ENCODE measurements around the gene SNAI3.
A peak's percentile ranks its signal among the peaks of the same experiment; 100 is the strongest.

SNAI3 gene

GRCh38 chr16:88649195-88649923 lies 36.9 kb downstream of the SNAI3 start:
- DNase-seq: no peak

DNA sequence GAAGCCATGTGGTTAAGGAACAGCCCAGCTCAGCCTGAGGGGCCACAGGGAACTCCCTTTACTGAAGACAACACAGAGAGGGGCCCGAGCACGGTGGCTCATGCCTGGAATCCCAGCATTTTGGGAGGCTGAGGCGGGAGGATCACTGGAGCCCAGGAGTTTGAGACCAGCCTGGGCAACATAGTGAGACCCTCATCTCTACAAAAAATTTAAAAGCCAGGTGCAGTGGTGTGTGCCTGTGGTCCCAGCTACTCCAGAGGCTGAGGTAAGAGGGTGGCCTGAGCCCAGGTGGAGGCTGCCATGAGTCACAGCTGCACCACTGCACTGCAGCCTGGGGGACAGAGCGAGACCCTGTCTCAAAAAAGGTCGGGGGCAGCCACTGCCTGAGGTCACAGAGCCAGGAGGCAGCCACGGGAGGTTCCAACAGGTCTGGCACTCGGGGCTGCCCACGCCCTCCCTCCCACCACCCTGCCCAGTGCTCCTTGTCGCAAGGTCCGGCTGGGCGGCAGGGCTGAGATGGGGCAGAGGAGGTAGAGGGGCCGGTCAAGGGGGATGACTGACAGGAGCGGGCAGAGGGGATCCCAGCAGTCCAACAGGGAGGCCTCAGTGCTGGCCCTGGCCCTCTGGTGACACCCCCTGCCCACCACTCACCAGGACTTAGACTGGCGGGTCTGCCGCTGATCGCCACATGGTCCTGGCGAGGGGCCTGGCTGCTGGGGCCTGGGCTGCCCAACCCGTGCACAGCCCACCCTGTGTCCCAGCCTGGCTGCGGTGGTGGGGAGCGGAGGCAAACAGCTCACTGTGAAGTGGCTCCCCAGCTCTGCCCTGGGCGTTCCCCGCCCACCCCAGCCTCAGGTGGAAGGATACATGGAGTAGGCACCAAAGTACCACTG lies 38.9 kb downstream of the SNAI3 start:
- no peak for DNase-seq

DNA sequence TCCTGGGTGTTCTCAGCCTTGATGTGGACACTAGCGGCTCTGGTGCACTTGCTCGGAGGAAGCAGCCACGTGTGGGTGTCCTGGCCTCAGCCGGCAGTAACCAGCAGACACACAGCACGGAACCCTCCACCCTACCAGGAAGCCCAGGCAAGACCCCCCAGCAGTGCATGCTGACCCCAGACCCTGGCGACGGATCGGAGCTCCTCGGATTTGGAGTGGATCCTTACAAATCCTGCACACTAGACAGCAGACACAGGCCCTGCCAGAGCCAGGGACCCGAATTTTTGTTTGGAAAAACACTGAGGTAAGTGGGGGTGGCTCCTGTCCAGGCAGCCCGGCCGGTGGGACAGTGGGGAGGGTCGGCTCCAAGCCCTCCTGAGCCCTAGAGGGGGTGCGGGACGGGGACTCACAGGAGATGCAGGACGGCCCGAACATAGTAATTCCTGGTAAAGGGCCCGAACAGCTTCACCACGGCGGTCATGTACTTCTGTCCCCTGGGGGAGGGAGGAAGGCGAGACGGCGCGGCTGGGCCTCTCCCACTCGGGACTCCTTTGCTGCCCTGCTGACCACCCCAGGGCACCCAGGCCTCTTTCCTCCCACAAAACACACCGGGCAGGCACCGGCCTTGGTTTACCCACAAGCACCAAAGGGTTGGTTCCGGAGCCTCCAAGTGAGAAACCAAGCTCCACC lies 39.8 kb downstream of the SNAI3 start:
- DNase-seq: no peak

GRCh38 chr16:88645941-88646340 lies 40.4 kb downstream of the SNAI3 start:
- no peak for DNase-seq

- DNase-seq: no peak
These were observed 40.9 kb downstream of the SNAI3 start for GRCh38 chr16:88645455-88645854.

DNA sequence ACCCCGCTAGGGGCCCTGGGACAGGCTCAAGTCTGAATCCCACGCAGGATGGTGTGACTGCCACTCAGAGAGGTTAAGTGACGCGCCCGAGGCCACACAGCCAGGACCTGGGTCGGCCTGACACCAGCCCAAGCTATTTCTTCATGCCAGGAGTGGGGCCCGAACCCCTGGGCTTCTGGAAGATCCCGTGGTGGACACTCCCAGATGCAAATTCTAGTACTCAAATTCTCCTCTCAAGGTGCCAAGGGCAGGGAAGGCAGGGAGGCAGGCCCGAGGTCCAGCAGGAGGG lies 42.7 kb downstream of the SNAI3 start:
- no peak for DNase-seq

- DNase-seq: no peak
These were observed 43.2 kb downstream of the SNAI3 start for GRCh38 chr16:88642881-88643643.

- DNase-seq: no peak
These were observed 45.6 kb downstream of the SNAI3 start for GRCh38 chr16:88640498-88641247.

GRCh38 chr16:88640039-88640495 lies 46.2 kb downstream of the SNAI3 start:
- no peak for DNase-seq

DNA sequence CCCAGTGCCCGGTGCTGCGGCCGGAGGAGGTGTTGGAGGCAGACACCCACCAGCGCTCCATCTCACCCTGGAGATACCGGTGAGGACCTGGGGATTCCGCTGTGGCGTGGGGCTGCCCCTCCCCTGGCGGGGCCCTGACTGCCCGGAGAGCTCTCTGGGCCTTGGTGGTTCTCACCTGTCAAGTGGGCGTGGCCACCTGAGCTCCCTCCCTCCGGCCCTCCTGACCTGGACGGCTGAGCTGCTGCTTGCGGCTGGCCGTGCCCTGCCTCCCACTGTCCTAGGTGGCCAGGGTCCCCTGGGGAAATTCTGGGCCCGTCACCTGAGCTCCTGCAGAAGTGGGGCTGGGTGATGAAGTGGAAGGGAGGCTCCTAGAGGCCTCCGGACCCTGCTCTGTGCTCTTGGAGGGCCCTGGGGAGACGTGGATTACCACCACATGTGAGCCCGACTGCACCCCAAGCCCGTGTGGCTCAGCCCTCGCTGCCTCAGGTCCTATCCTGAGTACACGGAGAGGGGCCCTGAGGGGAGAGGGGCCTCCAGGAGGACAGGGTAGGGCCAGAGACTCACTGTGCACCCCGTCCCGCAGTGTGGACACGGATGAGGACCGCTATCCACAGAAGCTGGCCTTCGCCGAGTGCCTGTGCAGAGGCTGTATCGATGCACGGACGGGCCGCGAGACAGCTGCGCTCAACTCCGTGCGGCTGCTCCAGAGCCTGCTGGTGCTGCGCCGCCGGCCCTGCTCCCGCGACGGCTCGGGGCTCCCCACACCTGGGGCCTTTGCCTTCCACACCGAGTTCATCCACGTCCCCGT lies 46.9 kb downstream of the SNAI3 start:
- no peak for DNase-seq

- DNase-seq: no peak
These were observed 47.7 kb downstream of the SNAI3 start, which contains the start of gene IL17C for GRCh38 chr16:88638323-88639230. Gene IL17C, plus strand, starts transcription at chr16:88638572. Its CDS starts 70 bp downstream, at chr16:88638642.

DNA sequence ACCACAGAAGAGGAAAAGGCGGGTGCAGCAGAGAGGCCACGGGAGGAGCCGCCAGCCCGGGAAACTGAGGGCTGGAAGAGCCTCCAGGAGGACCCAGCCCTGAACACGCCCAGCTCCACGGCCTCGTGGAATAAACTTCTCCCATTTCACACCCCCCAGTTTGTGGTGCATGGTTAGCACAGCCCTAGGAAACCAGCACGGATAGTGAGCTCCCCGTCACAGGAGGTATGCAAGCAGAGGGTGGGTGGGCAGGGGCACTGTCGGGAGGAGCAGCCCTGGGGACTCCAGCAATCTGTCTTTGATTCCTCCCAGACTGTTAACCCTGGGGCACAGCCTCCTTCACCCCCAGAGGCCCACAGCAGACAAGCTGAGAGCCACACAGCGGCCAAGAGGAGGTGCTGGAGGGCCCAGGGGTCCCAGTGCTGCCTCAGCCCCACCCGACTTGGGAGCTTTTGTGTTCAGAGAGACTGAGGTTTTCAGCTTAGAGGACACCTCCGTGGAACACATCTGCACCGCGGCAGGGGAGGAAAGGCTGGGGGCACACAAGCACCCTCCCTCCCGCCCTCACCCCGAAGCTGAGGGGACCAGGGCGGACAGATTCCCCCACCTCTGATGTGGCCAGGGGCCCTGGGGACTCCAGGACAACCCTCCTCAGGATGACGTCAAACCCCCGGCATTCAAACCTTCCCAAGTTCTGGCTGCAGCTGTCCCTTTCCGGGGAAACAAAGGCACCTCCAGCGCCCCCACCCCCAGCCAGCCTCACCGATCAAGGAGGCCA lies 49.6 kb downstream of the SNAI3 start:
- no peak for DNase-seq

DNA sequence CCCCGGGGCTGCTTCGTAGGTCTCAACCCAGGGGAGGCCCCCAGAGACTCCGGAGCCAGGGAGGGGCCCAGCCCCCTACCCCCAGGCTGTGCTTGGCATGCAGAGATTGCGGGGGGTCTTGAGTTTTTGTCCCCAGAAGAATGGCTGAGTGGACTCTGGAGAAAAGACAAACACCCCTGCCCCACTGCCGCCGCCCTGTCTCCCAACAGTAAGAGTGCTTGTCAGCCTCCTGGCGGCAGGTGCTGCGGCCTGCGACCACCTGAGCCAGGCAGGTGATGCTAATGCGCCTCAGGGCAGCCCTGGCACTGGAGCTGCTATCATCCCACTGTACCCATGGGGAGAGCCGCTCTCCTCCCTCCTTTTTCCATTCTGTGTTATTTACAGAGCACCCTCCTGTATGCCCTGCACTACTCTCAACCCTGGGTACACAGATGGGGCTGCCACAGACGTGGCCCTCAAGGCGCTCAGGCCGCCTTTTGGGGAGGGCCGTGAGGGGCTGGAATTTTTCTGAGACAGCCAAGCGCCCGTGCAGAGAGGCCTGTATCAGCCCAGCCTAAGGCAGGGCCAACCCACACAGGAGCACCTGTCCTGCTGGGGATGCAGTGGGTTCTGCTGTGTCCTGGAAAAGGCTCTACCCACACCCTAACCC lies 50.5 kb downstream of the SNAI3 start:
- no peak for DNase-seq

DNA sequence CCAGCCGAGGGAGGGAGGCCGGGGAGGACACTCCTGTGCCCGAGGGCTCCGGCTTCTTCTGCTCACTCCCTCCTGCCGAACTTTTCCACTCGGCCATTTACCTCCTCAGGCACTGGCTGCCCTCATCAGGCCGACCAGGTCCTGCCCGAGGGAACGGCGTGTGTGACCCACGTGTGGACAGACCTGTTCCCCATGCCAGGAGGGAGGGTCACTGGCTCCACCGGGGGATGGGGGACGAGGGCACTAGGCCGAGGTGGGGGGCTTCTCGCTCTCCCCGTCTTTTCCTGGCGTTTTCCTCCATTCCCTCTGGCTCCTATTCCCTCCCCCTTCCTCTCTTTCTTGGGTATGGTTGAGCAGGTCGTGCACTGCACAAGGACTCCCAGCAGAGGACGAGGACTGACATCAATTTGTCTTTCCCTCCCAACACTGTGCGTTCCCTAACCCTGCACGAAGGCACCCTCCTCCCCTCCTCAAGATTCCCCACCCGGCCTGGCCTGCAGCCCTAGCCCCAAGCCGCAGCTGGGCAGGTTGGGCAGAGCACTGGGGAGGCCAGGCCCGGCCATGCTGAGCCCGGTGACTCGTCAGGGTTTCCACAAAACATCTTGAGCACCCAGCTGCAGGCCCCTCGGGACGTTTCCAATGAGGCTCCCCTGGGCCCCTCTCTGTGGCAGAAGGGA lies 51.2 kb downstream of the SNAI3 start:
- DNase-seq: no peak

GRCh38 chr16:88634141-88634993 lies 51.9 kb downstream of the SNAI3 start:
- DNase-seq: peak; percentile 88

DNA sequence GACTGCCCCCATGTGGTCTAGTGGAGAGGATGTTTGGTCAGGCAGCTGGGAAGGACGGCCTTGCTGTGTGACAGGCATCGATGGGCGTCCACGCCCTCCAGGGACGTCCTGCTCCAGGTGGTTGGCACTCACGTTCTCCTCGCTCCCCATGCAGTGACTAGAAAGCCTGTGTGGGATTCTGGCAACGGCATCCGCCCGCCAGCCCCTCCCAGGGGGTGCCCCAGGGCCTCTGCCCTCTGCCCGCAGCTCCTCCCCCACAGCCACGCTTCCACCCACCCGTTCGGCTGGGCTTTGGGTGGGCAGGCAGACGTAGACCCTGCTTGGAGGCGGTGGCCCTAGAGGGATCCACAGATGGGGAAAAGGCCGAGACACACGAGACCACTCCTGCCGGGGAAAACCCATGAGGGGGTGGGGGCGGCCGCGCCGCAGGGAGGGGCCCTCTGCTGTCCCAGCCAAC lies 52.6 kb downstream of the SNAI3 start:
- peak; percentile 34 for DNase-seq

DNA sequence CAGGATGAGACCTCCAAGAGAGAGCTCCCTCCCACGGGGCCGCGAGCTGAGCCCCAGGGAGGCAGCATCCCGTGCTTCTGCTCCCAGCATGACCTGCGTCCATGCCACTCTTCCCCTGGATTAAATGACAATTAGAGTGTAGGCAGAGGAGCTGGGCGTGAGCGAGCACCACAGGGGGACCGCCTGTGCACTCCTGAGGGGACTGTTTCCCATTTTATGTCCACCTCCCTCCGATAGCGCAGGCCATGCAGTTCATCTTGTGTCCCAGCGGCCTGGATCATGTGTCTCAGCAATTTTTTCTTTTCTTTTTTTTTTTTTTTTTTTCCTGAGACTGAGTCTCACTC lies 53.7 kb downstream of the SNAI3 start:
- DNase-seq: no peak

Data from NCI-H226 (cell line).